CD4-positive, alpha-beta T cell (primary cell): ENCODE results near the gene RASA3. TPM values are rescaled to one million over a fixed set of nuclear protein-coding genes. Genes with fewer than 3 reads are reported as not detected.

Source experiments
- ATAC-seq: fragments of 200-7000 bp; cut with Tn5 transposase; one replicate; pipeline ENCODE4 v1.10.0; 2022; ENCODE audit warnings: mild to moderate bottlenecking; ENCODE audit not compliant: poor library complexity
- CTCF ChIA-PET: fragments of 350-600 bp; sonication (Branson Sonifier 250); formaldehyde crosslinking; loops from one replicate; lab custom pipeline; 2021; ENCODE audit warnings: antibody characterized with exemption, inconsistent platforms; lab: Charles Lee
- POLR2A ChIA-PET: fragments of 350-600 bp; sonication (Branson Sonifier 250); formaldehyde crosslinking; loops from one replicate; lab custom pipeline; 2021; ENCODE audit warnings: antibody characterized with exemption, inconsistent platforms; lab: Charles Lee
- DNase-seq, 14 experiments: peaks; one replicate each; pipeline ENCODE4 v3.0.0-alpha.2; 2013 to 2020; ENCODE audit warnings: mixed read lengths in 2 of 14
- H3K27ac ChIP-seq, 2 donors: one replicate each; pipeline versions ENCODE4 v1.5.1 to v1.7.0; 2013; ENCODE audit warnings: low read length in 2 of 2, low read depth in 1 of 2, mild to moderate bottlenecking in 1 of 2
- H3K27me3 ChIP-seq, 2 experiments: 1 replicate in 1 of 2; 2 replicates in 1 of 2; pipeline versions ENCODE4 v1.6.1 to v1.7.0; 2013; ENCODE audit warnings: low read length in 2 of 2, control low read depth in 1 of 2, mild to moderate bottlenecking in 1 of 2, moderate library complexity in 1 of 2; ENCODE audit not compliant: insufficient read depth in 2 of 2, control insufficient read depth in 1 of 2
- H3K36me3 ChIP-seq: one replicate; pipeline ENCODE4 v1.6.1; 2013; ENCODE audit warnings: low read length, control low read depth; ENCODE audit not compliant: insufficient read depth
- H3K4me1 ChIP-seq: one replicate; pipeline ENCODE4 v1.6.1; 2013; ENCODE audit warnings: low read length, control low read depth; ENCODE audit not compliant: insufficient read depth
- H3K4me3 ChIP-seq: one replicate; pipeline ENCODE4 v1.5.1; 2013; ENCODE audit warnings: mild to moderate bottlenecking, low read length, moderate library complexity
- H3K9me3 ChIP-seq, 2 experiments: 1 replicate in 1 of 2; 2 replicates in 1 of 2; pipeline versions ENCODE4 v1.6.1 to v1.7.0; 2013; ENCODE audit warnings: low read length in 2 of 2, mild to moderate bottlenecking in 2 of 2, control low read depth in 1 of 2, moderate library complexity in 1 of 2; ENCODE audit not compliant: control insufficient read depth in 1 of 2, insufficient read depth in 1 of 2
- H3K27ac Mint-ChIP-seq: one replicate; pipeline ENCODE4 v1.8.0; 2020; ENCODE audit warnings: mixed read lengths
- H3K27me3 Mint-ChIP-seq: one replicate; pipeline ENCODE4 v1.8.0; 2021; ENCODE audit warnings: mixed read lengths
- H3K36me3 Mint-ChIP-seq: one replicate; pipeline ENCODE4 v1.8.0; 2021; ENCODE audit warnings: low read depth, mixed read lengths
- H3K4me1 Mint-ChIP-seq: one replicate; pipeline ENCODE4 v1.8.0; 2021; ENCODE audit warnings: low read depth, mixed read lengths
- H3K4me3 Mint-ChIP-seq: one replicate; pipeline ENCODE4 v1.8.0; 2020; ENCODE audit warnings: mild to moderate bottlenecking, mixed read lengths
- H3K9me3 Mint-ChIP-seq: one replicate; pipeline ENCODE4 v1.8.0; 2020; ENCODE audit warnings: mixed read lengths
- intact Hi-C, 2 experiments: fragments of 100-400 bp; cut with DNase I in 1 of 2; cut with micrococcal nuclease in 1 of 2; formaldehyde crosslinking; loops; one replicate each; pipeline versions ENCODE4 v1.15.1 to v1.9.0; 2023 to 2025; cut with DNase I, micrococcal nuclease
- total RNA-seq, 174 experiments: library from RNA in 2 of 174; stranded (reverse) in 2 of 174; gene quantifications; one replicate each; pipeline ENCODE4 v1.2.3 and lab custom pipeline; 2021 to 2026
- TF ChIP-seq, protein P1 (sequence below): fragments of 200-600 bp; IDR thresholded peaks from one replicate; pipeline ENCODE4 v1.8.0; 2022; ENCODE audit warnings: antibody characterized with exemption, mild to moderate bottlenecking

Gene RASA3
- total RNA-seq, 2 experiments from 2014 or later: 181 to 184 TPM

DNA sequence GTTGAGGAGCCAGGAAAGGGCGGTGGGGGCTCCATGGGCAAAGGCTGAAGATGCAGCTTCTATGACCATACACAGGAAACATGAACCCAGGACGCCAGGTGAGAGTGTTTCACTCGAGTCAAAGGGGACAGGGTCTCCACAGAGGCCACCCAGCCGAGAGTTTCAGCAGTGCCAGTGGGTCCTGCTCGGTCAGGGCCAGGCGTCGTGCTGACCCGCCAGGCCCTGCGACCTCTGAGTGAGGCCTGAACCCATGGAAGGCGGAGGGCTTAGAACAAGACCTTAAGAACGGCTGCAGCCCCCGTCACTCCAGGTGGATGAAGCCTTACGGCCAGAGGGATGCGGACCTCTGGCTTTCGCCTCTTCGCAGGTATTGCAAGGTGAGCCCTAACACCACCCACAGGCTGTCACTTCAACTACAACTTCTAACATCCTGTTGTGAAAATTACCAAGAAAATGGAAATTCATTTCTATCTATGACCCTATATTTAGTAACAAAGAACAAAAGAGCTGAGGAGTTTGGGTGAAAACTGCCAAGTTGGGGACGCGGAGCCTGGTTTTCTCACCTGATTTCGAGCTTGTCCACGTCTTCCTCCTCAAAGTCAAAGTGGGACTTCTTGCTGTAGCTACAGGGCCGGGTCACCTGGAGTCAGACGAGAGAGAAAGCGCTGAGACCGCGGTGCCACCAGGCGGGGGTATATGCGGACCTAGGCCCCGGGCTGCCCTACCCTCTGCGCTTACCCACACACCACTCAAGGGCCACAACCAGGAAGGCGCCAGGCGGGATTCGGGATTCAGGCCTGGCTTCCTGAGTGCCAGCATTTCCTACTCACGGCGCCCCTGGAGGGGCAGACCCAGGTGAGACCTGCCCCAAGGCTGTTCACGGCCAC is 108.5 kb downstream of the RASA3 start:
- Mint-ChIP-seq H3K4me3 (no peak overlapping the region), H3K9me3 (no peaks in the 10 kb centered on the region), H3K4me1 (no peaks in the 10 kb centered on the region), H3K27ac (peak overlapping the region; percentile 44), H3K27me3 (no peaks in the 10 kb centered on the region), H3K36me3 (peaks cover 76% of the 10 kb centered on the region)
- intact Hi-C loops: no loop called here
- ATAC-seq (no peak), DNase-seq (no peak)
- Histone ChIP-seq H3K9me3 (no peaks in the 10 kb centered on the region), H3K4me1 (peaks cover 7% of the 10 kb centered on the region), H3K27me3 (no peaks in the 10 kb centered on the region), H3K27ac (no peak overlapping the region), H3K36me3 (peaks cover 95% of the 10 kb centered on the region), H3K4me3 (no peak overlapping the region)
- TF ChIP-seq, protein P1, sequence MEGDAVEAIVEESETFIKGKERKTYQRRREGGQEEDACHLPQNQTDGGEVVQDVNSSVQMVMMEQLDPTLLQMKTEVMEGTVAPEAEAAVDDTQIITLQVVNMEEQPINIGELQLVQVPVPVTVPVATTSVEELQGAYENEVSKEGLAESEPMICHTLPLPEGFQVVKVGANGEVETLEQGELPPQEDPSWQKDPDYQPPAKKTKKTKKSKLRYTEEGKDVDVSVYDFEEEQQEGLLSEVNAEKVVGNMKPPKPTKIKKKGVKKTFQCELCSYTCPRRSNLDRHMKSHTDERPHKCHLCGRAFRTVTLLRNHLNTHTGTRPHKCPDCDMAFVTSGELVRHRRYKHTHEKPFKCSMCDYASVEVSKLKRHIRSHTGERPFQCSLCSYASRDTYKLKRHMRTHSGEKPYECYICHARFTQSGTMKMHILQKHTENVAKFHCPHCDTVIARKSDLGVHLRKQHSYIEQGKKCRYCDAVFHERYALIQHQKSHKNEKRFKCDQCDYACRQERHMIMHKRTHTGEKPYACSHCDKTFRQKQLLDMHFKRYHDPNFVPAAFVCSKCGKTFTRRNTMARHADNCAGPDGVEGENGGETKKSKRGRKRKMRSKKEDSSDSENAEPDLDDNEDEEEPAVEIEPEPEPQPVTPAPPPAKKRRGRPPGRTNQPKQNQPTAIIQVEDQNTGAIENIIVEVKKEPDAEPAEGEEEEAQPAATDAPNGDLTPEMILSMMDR: no peak
- POLR2A ChIA-PET: interaction anchor here (0.7 kb wide), 1 partner anchor 99 kb away, joined by 3 read pairs; no protein-coding TSS in a partner anchor
- CTCF ChIA-PET: no interaction called here

DNA sequence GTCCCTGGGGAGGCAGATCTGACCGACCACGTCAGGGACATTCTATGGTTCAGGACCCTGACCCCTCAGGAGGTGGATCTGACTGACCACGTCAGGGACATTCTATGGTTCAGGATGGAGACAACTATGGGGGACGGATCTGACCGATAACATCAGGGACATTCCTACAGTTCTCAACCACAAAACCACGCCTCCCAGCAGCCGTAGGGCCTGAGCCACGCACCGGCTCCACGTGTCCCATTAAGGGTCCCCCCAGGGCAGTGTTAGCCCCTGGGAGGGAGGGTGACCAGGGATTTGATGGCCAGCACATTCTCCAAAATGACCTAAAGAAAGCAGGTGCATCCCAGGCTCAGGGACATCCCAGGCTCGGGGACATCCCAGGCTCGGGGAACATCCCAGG is 109.5 kb downstream of the RASA3 start:
- no peak overlapping the region for H3K27ac ChIP-seq
- H3K36me3 ChIP-seq: peaks cover 97% of the 10 kb centered on the region
- ATAC-seq: no peak
- Mint-ChIP-seq H3K4me3 (no peak overlapping the region), H3K27ac (no peak overlapping the region), H3K36me3 (peaks cover 82% of the 10 kb centered on the region), H3K4me1 (no peaks in the 10 kb centered on the region), H3K27me3 (no peaks in the 10 kb centered on the region), H3K9me3 (no peaks in the 10 kb centered on the region)
- ChIA-PET CTCF (no interaction called here), POLR2A (no interaction called here)
- no peaks in the 10 kb centered on the region for H3K27me3 ChIP-seq
- TF ChIP-seq, protein P1: no peak
- intact Hi-C loops: no loop called here
- H3K9me3 ChIP-seq: no peaks in the 10 kb centered on the region
- H3K4me3 ChIP-seq: no peak overlapping the region
- peaks cover under 1% of the 10 kb centered on the region for H3K4me1 ChIP-seq
- no peak for DNase-seq

DNA sequence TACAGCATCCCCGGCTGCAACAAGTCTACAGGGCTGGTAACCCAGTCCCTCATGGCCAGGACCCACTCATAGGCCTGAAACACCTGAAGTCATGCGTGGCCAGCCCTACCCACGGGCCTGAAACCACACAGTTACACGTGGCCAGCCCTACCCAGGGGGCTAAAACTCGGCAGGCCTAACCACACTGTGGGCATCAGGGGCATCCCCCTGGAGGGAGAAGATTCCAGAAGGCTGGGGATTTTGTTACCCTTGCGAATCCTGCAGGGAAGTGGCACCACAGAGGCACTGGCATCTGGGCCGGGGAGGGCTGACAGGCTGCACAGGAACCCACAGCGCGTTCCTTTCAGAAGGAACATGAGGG is 110.1 kb downstream of the RASA3 start:
- TF ChIP-seq, protein P1: no peak
- Histone ChIP-seq H3K27me3 (no peaks in the 10 kb centered on the region), H3K9me3 (no peaks in the 10 kb centered on the region), H3K36me3 (peaks cover 97% of the 10 kb centered on the region), H3K27ac (no peak overlapping the region), H3K4me3 (no peak overlapping the region), H3K4me1 (no peaks in the 10 kb centered on the region)
- no peak for DNase-seq
- Mint-ChIP-seq H3K4me1 (no peaks in the 10 kb centered on the region), H3K27me3 (no peaks in the 10 kb centered on the region), H3K36me3 (peaks cover 82% of the 10 kb centered on the region), H3K9me3 (no peaks in the 10 kb centered on the region), H3K4me3 (no peak overlapping the region), H3K27ac (no peak overlapping the region)
- ChIA-PET CTCF (no interaction called here), POLR2A (no interaction called here)
- intact Hi-C loops: no loop called here
- ATAC-seq: no peak
